Measurements from ENCODE around the gene MBD4.

MBD4 gene

DNA sequence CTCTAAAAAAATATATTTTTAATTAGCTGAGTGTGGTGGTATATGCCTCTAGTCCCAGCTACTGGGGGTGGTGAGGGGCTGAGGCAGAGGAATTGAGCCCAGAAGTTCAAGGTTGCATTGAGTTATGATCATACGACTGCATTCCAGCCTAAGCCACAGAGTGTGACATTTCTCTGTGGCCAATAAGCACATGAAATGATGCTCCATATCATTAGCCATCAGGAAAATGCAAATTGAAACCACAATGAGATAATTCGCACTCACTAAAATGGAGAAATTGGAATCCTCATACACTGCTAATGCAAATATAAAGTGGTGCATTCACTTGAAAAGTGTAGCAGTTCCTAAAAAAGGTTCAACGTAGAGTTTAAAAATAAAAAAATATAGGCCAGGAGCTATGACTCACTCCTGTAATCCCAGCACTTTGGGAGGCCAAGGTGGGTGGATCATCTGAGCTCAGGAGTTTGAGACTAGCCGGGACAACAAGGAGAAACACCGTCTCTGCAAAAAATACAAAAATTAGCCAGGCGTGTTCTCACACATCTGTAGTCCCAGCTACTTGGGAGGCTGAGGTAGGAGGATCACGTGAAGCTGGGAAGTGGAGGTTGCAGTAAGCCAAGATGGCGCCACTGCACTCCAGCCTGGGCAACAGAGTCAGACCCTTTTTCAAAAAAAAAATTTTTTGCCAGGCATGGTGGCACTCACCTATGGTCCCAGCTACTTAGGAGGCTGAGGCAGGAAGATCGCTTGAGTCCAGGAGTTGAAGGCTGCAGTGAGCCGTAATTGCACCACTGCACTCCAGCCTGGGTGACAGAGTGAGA lies 35.4 kb upstream of the MBD4 start:
- H3K9ac ChIP-seq (ENCODE audit: low read depth, low read length): no peak overlapping the region
- no peaks in the 10 kb centered on the region for H3K9me3 ChIP-seq (ENCODE audit: control insufficient read depth, insufficient read depth, low read length)
- peaks cover 4% of the 10 kb centered on the region; the same call in 1 of the 2 replicates for H3K36me3 ChIP-seq (ENCODE audit: insufficient read depth, low read length)
- no peaks in the 10 kb centered on the region for H3K4me1 ChIP-seq (ENCODE audit: insufficient read depth, low read length)

DNA sequence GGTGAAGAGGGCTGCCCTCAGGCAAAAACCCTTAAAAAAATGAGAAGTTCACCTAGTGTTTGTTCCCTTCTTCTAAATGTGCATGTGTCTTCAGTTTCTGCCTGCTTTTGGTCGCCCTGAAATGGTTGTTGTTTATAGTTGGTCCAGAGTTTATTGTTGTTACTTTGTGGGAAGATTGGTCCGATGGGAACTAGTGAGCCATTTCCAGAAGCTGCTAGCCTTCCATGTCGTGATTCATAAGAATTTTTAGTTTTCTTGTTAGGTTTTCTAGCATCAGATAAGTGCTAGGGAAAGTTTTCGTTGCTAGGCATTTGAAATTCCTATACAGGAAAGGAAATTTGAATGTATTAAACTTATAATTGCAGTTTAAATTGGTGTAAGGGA lies 34.0 kb upstream of the MBD4 start:
- H3K4me1 ChIP-seq (ENCODE audit: insufficient read depth, low read length): no peaks in the 10 kb centered on the region
- H3K36me3 ChIP-seq (ENCODE audit: insufficient read depth, low read length): peaks cover 7% of the 10 kb centered on the region; the same call in 1 of the 2 replicates
- H3K9ac ChIP-seq (ENCODE audit: low read depth, low read length): no peak overlapping the region
- no peaks in the 10 kb centered on the region for H3K9me3 ChIP-seq (ENCODE audit: control insufficient read depth, insufficient read depth, low read length)

DNA sequence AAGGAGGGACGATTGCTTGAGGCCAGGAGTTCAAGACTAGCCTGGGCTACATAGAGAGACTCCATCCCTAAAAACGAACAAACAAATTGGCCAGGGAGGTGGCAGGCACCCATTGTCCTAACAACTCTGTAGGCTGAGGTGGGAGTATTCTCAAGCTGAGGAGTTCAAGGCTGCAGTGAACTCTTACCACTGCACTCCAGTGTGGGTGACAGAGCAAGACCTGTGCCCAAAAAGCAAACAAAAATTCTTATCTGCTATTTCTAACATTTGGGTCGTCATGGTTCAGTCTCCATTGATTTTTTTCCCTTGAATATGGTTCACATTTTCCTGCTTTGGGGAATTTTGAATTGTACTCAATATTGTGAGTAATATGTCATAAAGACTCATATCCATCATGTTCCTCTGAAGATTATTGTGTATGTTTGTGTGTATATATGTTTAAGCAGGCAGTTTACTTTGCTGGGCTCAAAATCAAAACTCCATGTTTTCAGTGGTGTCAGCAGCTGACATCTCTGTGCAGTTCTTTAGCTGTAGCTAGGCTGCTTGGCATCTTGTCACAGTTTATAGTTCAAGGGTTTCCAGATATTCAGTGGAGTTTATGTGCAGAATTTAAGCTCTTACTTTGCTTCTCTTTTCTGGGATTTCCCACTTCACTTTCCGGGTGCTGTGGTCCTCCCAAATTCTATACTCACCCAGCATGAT lies 33.5 kb upstream of the MBD4 start:
- no peaks in the 10 kb centered on the region for H3K9me3 ChIP-seq (ENCODE audit: control insufficient read depth, insufficient read depth, low read length)
- no peak overlapping the region for H3K9ac ChIP-seq (ENCODE audit: low read depth, low read length)
- H3K36me3 ChIP-seq (ENCODE audit: insufficient read depth, low read length): peaks cover 7% of the 10 kb centered on the region; the same call in 1 of the 2 replicates
- H3K4me1 ChIP-seq (ENCODE audit: insufficient read depth, low read length): no peaks in the 10 kb centered on the region

DNA sequence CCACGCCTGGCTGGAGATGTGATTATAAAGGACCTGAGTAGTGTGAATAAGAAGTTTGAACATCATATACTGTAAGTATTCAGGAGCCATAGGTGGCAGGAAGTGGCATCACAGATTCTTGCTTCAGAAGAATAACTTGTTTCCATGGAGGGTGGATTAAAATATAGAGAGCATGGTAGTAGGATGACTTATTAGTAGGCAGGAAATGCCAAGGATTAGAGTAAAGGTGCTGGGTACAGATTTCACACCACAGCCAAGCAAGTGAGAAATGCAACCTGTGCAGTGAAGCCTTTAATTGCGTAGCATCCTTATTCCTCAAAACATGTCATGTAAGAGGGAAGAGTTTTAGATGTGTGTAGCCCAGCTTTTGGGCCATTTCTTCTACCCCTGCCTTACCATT lies 31.1 kb upstream of the MBD4 start:
- Histone ChIP-seq H3K9me3 (ENCODE audit: control insufficient read depth, insufficient read depth, low read length) (no peaks in the 10 kb centered on the region), H3K9ac (ENCODE audit: low read depth, low read length) (no peak overlapping the region), H3K4me1 (ENCODE audit: insufficient read depth, low read length) (no peaks in the 10 kb centered on the region), H3K36me3 (ENCODE audit: insufficient read depth, low read length) (peaks cover 7% of the 10 kb centered on the region; the same call in 1 of the 2 replicates)

DNA sequence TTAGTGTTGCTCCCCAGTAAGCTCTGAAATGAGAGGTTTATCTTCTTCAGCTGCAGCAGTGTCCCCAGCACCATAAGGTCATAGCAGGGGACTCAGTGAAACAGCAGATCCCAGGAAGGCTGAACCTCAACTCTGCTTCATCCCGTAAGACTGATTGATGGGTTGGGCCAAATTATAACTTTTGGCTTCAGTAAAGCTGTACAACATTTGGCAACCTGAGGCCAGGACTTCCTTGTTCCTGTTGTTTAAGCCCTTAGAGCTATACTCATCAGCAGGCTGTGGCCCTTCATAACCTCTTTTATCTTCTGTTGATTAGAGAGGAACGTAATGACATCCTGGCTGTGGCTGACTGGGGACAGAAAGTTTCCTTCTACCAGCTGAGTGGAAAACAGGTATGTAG lies 29.3 kb upstream of the MBD4 start:
- peaks cover 7% of the 10 kb centered on the region; the same call in 1 of the 2 replicates for H3K36me3 ChIP-seq (ENCODE audit: insufficient read depth, low read length)
- H3K9me3 ChIP-seq (ENCODE audit: control insufficient read depth, insufficient read depth, low read length): no peaks in the 10 kb centered on the region
- H3K4me1 ChIP-seq (ENCODE audit: insufficient read depth, low read length): no peaks in the 10 kb centered on the region
- no peak overlapping the region for H3K9ac ChIP-seq (ENCODE audit: low read depth, low read length)

DNA sequence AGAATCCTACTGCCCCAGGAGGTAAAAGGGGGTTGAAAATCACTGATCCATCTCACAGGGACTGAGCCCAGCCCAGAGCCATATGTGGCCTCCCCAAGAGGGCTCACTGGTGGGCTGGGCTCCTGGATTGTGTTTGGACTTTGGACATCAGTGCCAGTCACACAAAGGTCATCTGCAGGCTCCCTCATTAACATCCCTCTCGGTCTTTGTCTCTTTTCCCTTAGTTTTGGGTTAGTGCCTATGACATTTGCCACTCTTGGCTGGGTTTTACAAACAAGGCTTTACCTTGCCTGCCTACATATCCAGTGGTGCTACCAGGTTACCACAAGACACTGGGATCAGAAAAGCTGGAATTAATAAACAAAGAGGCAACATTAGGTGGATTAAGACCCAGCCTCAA lies 28.2 kb upstream of the MBD4 start:
- Histone ChIP-seq H3K9ac (ENCODE audit: low read depth, low read length) (no peak overlapping the region), H3K9me3 (ENCODE audit: control insufficient read depth, insufficient read depth, low read length) (no peaks in the 10 kb centered on the region), H3K36me3 (ENCODE audit: insufficient read depth, low read length) (peaks cover 7% of the 10 kb centered on the region; the same call in 1 of the 2 replicates), H3K4me1 (ENCODE audit: insufficient read depth, low read length) (no peaks in the 10 kb centered on the region)

DNA sequence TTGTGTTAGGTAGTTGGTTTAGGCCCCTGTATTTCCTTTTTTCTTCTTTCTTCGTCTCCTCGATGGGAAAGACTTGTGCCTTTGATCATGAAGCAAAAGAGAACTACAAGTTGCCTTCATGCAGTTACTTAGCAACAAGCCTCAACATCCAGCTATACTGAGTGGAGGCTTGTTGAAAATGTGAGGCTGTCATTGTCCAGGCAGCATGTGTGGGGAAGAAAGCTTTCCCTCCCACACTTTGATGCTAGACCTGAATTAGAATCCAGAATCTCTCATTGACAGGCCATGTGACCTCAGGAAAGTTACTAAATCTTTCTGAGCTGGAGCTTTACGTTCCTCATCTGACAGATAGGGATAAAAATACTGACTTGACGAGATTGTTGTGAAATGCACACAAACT lies 24.0 kb upstream of the MBD4 start:
- H3K4me1 ChIP-seq (ENCODE audit: insufficient read depth, low read length): no peaks in the 10 kb centered on the region
- no peak overlapping the region for H3K9ac ChIP-seq (ENCODE audit: low read depth, low read length)
- no peaks in the 10 kb centered on the region for H3K36me3 ChIP-seq (ENCODE audit: insufficient read depth, low read length)
- no peaks in the 10 kb centered on the region for H3K9me3 ChIP-seq (ENCODE audit: control insufficient read depth, insufficient read depth, low read length)

DNA sequence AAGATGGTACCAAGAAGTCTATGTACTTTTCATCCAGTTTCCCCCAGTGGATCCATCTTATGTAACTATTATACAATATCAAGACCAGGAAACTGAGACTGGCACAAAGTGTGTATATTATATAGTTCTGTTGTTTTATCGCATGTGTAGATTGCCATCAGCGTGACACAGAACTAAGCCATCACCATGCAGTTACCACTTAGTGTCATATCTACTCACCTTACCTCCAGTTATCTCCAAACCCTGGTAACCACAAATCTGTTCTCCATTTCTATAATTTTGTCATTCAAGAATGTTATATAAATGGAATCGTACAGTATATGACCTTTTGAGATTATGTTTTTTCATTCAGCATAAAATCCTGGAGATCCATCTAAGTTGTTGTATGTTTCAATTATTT lies 23.3 kb upstream of the MBD4 start:
- no peaks in the 10 kb centered on the region for H3K36me3 ChIP-seq (ENCODE audit: insufficient read depth, low read length)

DNA sequence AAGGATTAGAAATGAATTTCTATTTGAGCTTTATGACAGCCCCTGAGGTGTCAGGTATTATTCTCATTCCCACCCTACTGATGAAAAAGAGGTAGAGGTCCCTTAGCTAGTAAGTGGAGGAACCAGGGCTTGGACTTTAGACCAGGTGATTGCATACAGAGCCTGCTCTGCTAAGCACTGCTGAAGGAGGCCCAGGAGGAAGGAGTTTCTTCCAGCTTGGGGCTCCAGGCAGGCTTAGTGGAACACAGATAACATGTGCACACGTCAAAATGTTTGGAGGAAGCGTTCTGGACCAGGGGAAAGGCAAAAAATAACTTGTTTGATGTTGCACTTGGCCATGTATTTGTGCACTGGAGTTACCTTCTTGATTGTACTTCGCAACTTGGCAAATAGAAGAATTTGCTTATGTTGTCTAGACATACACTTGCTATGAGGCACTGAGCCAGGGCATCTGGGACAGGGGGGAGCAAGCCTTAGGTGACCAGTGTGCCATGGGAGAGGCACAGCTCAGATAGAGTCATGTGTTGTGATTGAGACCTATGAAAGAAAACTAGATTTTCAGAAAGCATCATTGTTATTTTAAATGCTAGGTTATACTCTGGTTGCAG lies 22.7 kb upstream of the MBD4 start:
- no peaks in the 10 kb centered on the region for H3K9me3 ChIP-seq (ENCODE audit: control insufficient read depth, insufficient read depth, low read length)
- H3K36me3 ChIP-seq (ENCODE audit: insufficient read depth, low read length): no peaks in the 10 kb centered on the region
- H3K9ac ChIP-seq (ENCODE audit: low read depth, low read length): no peak overlapping the region
- no peaks in the 10 kb centered on the region for H3K4me1 ChIP-seq (ENCODE audit: insufficient read depth, low read length)

More for the DNA sequence above, 23.3 kb upstream of the MBD4 start:
- Histone ChIP-seq H3K9ac (ENCODE audit: low read depth, low read length) (no peak overlapping the region), H3K9me3 (ENCODE audit: control insufficient read depth, insufficient read depth, low read length) (no peaks in the 10 kb centered on the region), H3K4me1 (ENCODE audit: insufficient read depth, low read length) (no peaks in the 10 kb centered on the region)

DNA sequence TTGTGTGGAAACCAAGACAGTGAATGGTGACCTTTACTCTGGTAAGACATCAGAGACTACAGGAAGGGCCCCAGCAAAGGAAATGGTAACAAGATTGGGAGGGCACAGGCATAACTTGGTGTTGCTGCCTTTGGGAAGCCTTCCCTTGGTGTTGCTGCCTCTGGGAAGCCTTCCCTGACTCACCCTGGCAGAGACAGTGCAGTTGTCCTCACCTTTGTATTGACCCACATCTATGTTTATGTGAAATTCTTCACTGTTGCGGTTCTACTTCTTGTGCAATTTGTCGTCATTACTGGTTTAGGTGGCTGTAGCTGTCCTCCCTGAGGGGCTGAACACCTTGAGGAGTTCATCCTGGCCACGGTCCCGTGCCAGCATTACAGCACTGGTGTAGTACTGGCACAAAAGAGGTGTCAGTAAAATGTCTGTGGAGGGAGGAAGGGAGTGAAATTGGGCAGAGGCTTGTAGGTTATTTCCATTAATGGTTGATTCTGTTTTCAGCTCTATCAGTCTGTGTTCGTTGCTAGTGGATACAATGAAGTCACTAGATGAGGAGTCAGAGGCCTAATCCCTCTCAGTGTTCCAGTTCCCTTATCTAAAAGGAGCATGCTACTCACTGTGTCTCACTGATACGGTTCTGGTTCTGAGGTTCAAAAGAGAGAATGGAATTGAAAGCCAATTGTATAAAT lies 21.9 kb upstream of the MBD4 start:
- Histone ChIP-seq H3K36me3 (ENCODE audit: insufficient read depth, low read length) (no peaks in the 10 kb centered on the region), H3K4me1 (ENCODE audit: insufficient read depth, low read length) (no peaks in the 10 kb centered on the region), H3K9ac (ENCODE audit: low read depth, low read length) (no peak overlapping the region)

DNA sequence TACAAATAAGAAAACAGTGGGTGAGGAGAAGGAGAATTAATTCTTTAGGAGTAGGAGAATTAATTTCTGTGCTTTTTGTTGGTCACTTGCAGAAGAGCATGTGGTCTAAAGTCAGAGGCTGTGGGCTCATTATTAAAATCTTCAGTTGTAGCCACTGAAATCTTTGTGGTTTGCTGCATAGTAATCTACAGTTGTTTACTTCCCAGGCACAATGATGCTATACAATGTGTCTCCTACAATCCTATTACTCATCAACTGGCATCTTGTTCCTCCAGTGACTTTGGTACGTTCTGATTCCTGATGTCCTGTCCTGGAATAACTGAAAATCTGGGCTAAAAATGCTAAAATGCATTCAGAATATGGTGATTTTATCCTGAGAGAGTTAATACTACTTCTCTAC lies 21.3 kb upstream of the MBD4 start:
- 0 out of 2 replicates have a peak, but pooled peaks cover under 1% of the 10 kb centered on the region for H3K36me3 ChIP-seq (ENCODE audit: insufficient read depth, low read length)
- H3K9ac ChIP-seq (ENCODE audit: low read depth, low read length): no peak overlapping the region
- H3K4me1 ChIP-seq (ENCODE audit: insufficient read depth, low read length): no peaks in the 10 kb centered on the region
- H3K9me3 ChIP-seq (ENCODE audit: control insufficient read depth, insufficient read depth, low read length): no peaks in the 10 kb centered on the region

More for the DNA sequence above, 21.9 kb upstream of the MBD4 start:
- no peaks in the 10 kb centered on the region for H3K9me3 ChIP-seq (ENCODE audit: control insufficient read depth, insufficient read depth, low read length)

DNA sequence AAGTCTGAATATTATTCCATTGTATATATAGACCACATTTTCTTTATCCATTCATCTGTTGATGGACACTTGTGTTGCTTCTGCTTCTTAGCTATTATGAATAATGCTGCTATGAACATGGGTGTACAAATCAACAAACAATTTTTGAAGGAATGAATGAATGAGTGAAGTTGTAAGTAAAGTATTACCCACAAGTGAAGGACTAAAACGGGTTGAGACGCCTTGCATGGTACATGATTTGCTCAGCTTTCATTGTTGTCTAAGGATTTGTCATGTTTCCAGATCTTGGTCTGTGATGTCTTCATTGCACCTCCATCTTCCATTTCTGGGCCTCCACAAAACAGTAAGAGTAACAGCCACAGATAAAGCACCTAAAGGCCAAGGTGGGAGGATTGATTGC lies 20.8 kb upstream of the MBD4 start:
- H3K9ac ChIP-seq (ENCODE audit: low read depth, low read length): no peak overlapping the region
- no peaks in the 10 kb centered on the region for H3K4me1 ChIP-seq (ENCODE audit: insufficient read depth, low read length)
- H3K9me3 ChIP-seq (ENCODE audit: control insufficient read depth, insufficient read depth, low read length): no peaks in the 10 kb centered on the region
- 0 out of 2 replicates have a peak, but pooled peaks cover 3% of the 10 kb centered on the region for H3K36me3 ChIP-seq (ENCODE audit: insufficient read depth, low read length)

DNA sequence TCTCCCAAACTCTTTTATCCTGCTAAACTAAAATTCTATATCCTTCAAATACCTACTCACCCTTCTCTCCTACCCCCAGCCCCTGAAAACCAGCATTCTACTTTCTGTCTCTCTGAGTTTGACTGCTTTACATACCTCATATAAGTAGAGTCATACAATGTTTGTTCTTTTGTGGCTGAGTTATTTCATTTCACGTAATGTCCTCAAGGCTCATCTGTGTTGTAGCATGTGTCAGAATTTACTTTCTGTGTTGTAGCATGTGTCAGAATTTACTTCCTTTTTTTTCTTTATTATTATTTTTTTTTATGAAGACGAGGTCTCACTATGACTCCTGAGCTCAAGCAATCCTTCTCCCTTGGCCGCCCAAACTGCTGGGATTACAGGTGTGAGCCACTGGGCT lies 20.4 kb upstream of the MBD4 start:
- Histone ChIP-seq H3K36me3 (ENCODE audit: insufficient read depth, low read length) (0 out of 2 replicates have a peak, but pooled peaks cover 3% of the 10 kb centered on the region), H3K9me3 (ENCODE audit: control insufficient read depth, insufficient read depth, low read length) (no peaks in the 10 kb centered on the region), H3K9ac (ENCODE audit: low read depth, low read length) (no peak overlapping the region), H3K4me1 (ENCODE audit: insufficient read depth, low read length) (no peaks in the 10 kb centered on the region)

DNA sequence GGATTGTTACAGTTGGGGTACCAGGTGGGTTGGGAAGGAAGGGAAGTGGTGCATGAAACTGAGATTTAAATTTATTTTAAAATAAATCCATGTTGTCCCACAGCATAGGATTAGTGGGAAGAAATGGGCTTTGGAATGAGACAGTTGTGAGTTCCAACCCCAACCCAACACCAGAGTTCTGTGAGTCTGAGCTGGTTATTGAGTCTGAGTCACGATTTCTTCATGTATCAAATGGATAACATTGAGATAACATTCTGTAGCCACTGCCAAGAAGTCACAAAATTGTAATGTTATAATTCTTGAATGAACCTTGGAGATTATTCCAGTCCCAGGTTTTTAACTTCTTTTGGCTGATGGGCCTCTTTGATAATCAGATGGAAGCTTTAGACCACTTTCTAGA lies 14.0 kb upstream of the MBD4 start:
- Histone ChIP-seq H3K36me3 (ENCODE audit: insufficient read depth, low read length) (0 out of 2 replicates have a peak, but pooled peaks cover 3% of the 10 kb centered on the region), H3K4me1 (ENCODE audit: insufficient read depth, low read length) (peaks cover 13% of the 10 kb centered on the region), H3K9ac (ENCODE audit: low read depth, low read length) (no peak overlapping the region), H3K9me3 (ENCODE audit: control insufficient read depth, insufficient read depth, low read length) (no peaks in the 10 kb centered on the region)

All from ES-I3 (cell line).